ENCODE results near the gene SMYD1.
"Not testable (repeated sequence)": the region's sequence is repeated elsewhere in the genome, so short reads cannot be mapped to it uniquely, and the experiment has no call there.

Gene SMYD1

GRCh38 chr2:88067598-88067997 is at the start of gene SMYD1:
Gene SMYD1 (plus strand): TSS chr2:88067825. CDS start chr2:88067865, 40 bp downstream.
- DNase-seq = no peak

- DNase-seq = not testable (repeated sequence)
These were observed 49.4 kb upstream of the SMYD1 start for GRCh38 chr2:88018077-88018805.

GRCh38 chr2:88018909-88019308 is 48.7 kb upstream of the SMYD1 start:
- no peak for DNase-seq

GRCh38 chr2:88019985-88020384 is 47.6 kb upstream of the SMYD1 start:
- DNase-seq = no peak

- DNase-seq = no peak
These were observed 45.0 kb upstream of the SMYD1 start for GRCh38 chr2:88022669-88022921.

- no peak for DNase-seq
These were observed 43.1 kb upstream of the SMYD1 start for GRCh38 chr2:88024509-88024908.

GRCh38 chr2:88027697-88028389 is 39.8 kb upstream of the SMYD1 start:
- no peak for DNase-seq

- DNase-seq = no peak
These were observed 38.7 kb upstream of the SMYD1 start for GRCh38 chr2:88028931-88029330.

- no peak for DNase-seq
These were observed 35.4 kb upstream of the SMYD1 start for GRCh38 chr2:88032070-88032702.

- DNase-seq = no peak
These were observed 31.4 kb upstream of the SMYD1 start for GRCh38 chr2:88036182-88036581.

GRCh38 chr2:88036606-88037005 is 31.0 kb upstream of the SMYD1 start:
- DNase-seq = no peak

- no peak for DNase-seq
These were observed 29.1 kb upstream of the SMYD1 start for GRCh38 chr2:88038263-88039105.

GRCh38 chr2:88042476-88042875 is 25.1 kb upstream of the SMYD1 start:
- DNase-seq = no peak

- DNase-seq = not testable (repeated sequence)
These were observed 22.1 kb upstream of the SMYD1 start for GRCh38 chr2:88045561-88045960.

- DNase-seq = no peak
These were observed 19.1 kb upstream of the SMYD1 start for GRCh38 chr2:88048541-88048940.

GRCh38 chr2:88049622-88050021 is 18.0 kb upstream of the SMYD1 start:
- DNase-seq = no peak

- DNase-seq = no peak
These were observed 15.8 kb upstream of the SMYD1 start for GRCh38 chr2:88051792-88052191.

- no peak for DNase-seq
These were observed 14.3 kb upstream of the SMYD1 start for GRCh38 chr2:88053296-88053695.

- no peak for DNase-seq
These were observed 13.5 kb upstream of the SMYD1 start for GRCh38 chr2:88053934-88054781.

- no peak for DNase-seq
These were observed 12.7 kb upstream of the SMYD1 start for GRCh38 chr2:88054782-88055370.

Measured in nucleus accumbens (tissue), 56 donors.